Neural cell (in vitro differentiated cells): ENCODE data around the gene MOCOS. TPM values are rescaled to one million over a fixed set of nuclear protein-coding genes. Genes with fewer than 3 reads are reported as not detected.

Source experiments
- H2AFZ ChIP-seq: fragments of 200-600, 300-800 bp; sonication (generic), shearing (Covaris generic); 2 replicates; pipeline ENCODE4 v1.6.0; 2014; ENCODE audit warnings: low read depth, mild to moderate bottlenecking, antibody characterized with exemption, low read length, moderate library complexity
- H3F3A ChIP-seq: fragments of 200-600 bp; shearing (Covaris generic); 2 replicates; pipeline ENCODE4 v1.6.1; 2016; ENCODE audit warnings: mild to moderate bottlenecking, moderate library complexity, mixed read lengths, antibody characterized with exemption, low read length; ENCODE audit not compliant: insufficient read depth, poor library complexity, severe bottlenecking
- H3K27ac ChIP-seq: fragments of 200-600, 300-800 bp; sonication (generic), shearing (Covaris generic); 2 replicates; pipeline ENCODE4 v1.5.1; 2014; ENCODE audit warnings: mild to moderate bottlenecking, low read length, moderate library complexity
- H3K27me3 ChIP-seq: fragments of 300-800, 200-600 bp; sonication (generic), shearing (Covaris generic); 2 replicates; pipeline ENCODE4 v1.6.0; 2014; ENCODE audit warnings: mild to moderate bottlenecking, low read depth, low read length, moderate library complexity; ENCODE audit not compliant: insufficient read depth
- H3K36me3 ChIP-seq: fragments of 300-800, 200-600 bp; sonication (generic), shearing (Covaris generic); 2 replicates; pipeline ENCODE4 v1.5.1; 2014; ENCODE audit warnings: mild to moderate bottlenecking, antibody characterized with exemption, low read length, moderate library complexity; ENCODE audit not compliant: insufficient read depth
- H3K4me2 ChIP-seq: fragments of 300-800, 200-600 bp; sonication (generic), shearing (Covaris generic); 2 replicates; pipeline ENCODE4 v1.6.0; 2014; ENCODE audit warnings: mild to moderate bottlenecking, low read length
- H3K4me3 ChIP-seq: fragments of 300-800, 200-600 bp; sonication (generic), shearing (Covaris generic); 2 replicates; pipeline ENCODE4 v1.5.1; 2014; ENCODE audit warnings: mild to moderate bottlenecking, low read length, moderate library complexity
- H3K79me2 ChIP-seq: fragments of 200-600 bp; shearing (Covaris generic); replicated peaks from 2 replicates; pipeline ENCODE4 v1.6.0; 2014; ENCODE audit warnings: mild to moderate bottlenecking, low read length, moderate library complexity; ENCODE audit not compliant: insufficient read depth
- H3K9ac ChIP-seq: fragments of 300-800, 200-600 bp; sonication (generic), shearing (Covaris generic); 2 replicates; pipeline ENCODE4 v1.6.1; 2016; ENCODE audit warnings: mild to moderate bottlenecking, low read length, mixed read lengths
- H3K9me2 ChIP-seq: fragments of 200-600 bp; shearing (Covaris generic); 2 replicates; pipeline ENCODE4 v1.6.1; 2016; ENCODE audit warnings: mild to moderate bottlenecking, low read length, mixed read lengths; ENCODE audit not compliant: insufficient read depth
- H3K9me3 ChIP-seq: fragments of 200-600, 300-800 bp; sonication (generic), shearing (Covaris generic); 2 replicates; pipeline ENCODE4 v1.6.1; 2016; ENCODE audit warnings: mild to moderate bottlenecking, mixed run types, low read length, moderate library complexity, mixed read lengths
- H4K20me1 ChIP-seq: fragments of 200-600 bp; shearing (Covaris generic); 2 replicates; pipeline ENCODE4 v1.6.1; 2016; ENCODE audit warnings: mild to moderate bottlenecking, mixed run types; ENCODE audit not compliant: insufficient read depth
- EP300 ChIP-seq: fragments of 450-650 bp; conservative IDR thresholded peaks from 2 replicates; pipeline ENCODE4 v1.6.1; 2014; ENCODE audit warnings: antibody characterized with exemption, mild to moderate bottlenecking, moderate library complexity; ENCODE audit not compliant: poor library complexity, severe bottlenecking
- MXI1 ChIP-seq: fragments of 450-650 bp; conservative IDR thresholded peaks from 2 replicates; pipeline ENCODE4 v1.6.1; 2014; ENCODE audit warnings: antibody characterized with exemption, mild to moderate bottlenecking; ENCODE audit not compliant: poor library complexity, severe bottlenecking
- POLR2AphosphoS5 ChIP-seq: IDR thresholded peaks from 2 replicates; pipeline ENCODE4 v1.6.1; 2012
- RAD21 ChIP-seq: fragments of 450-650 bp; conservative IDR thresholded peaks from 2 replicates; pipeline ENCODE4 v1.6.1; 2014; ENCODE audit warnings: antibody characterized with exemption, mild to moderate bottlenecking, moderate library complexity
- REST ChIP-seq: IDR thresholded peaks from 2 replicates; pipeline ENCODE4 v1.6.1; 2012; ENCODE audit warnings: borderline replicate concordance
- SMC3 ChIP-seq: fragments of 450-650 bp; conservative IDR thresholded peaks from 2 replicates; pipeline ENCODE4 v1.6.1; 2014; ENCODE audit warnings: antibody characterized with exemption, mild to moderate bottlenecking, moderate library complexity; ENCODE audit not compliant: poor library complexity
- TAF1 ChIP-seq: IDR thresholded peaks from 2 replicates; pipeline ENCODE4 v1.6.1; 2012; ENCODE audit warnings: low read depth
- polyA plus RNA-seq: library from polyadenylated mRNA; depleted of rRNA; stranded (reverse); fragments of >200 nt; gene quantifications from 2 replicates; pipeline ENCODE4 v1.2.3, GENCODE V29; 2014

The MOCOS gene
- polyA plus RNA-seq, 1 donor from 2014 or later: not detected

- H3K36me3 ChIP-seq: no peaks in the 10 kb centered on the region
- H3K9me3 ChIP-seq: no peaks in the 10 kb centered on the region
- H4K20me1 ChIP-seq: no peaks in the 10 kb centered on the region
- no peak overlapping the region for H3K4me2 ChIP-seq
- H3K9me2 ChIP-seq: no peaks in the 10 kb centered on the region
- H3K79me2 ChIP-seq: peaks cover 37% of the 10 kb centered on the region
- no peaks in the 10 kb centered on the region for H3F3A ChIP-seq
- no peak overlapping the region for H3K27ac ChIP-seq
- no peak for TF ChIP-seq MXI1
- TF ChIP-seq REST: no peak
- TF ChIP-seq SMC3: no peak
- TF ChIP-seq TAF1: no peak
- no peak for TF ChIP-seq POLR2AphosphoS5
- TF ChIP-seq EP300: no peak
- TF ChIP-seq RAD21: no peak
- no peak overlapping the region for H3K9ac ChIP-seq
- H2AFZ ChIP-seq: no peak overlapping the region
- no peak overlapping the region for H3K4me3 ChIP-seq
- no peaks in the 10 kb centered on the region for H3K27me3 ChIP-seq
Observed at GRCh38 chr18:36308711-36309435, 121.6 kb downstream of the MOCOS start.

- H3K9me3 ChIP-seq: no peaks in the 10 kb centered on the region
- no peak overlapping the region for H2AFZ ChIP-seq
- H3K36me3 ChIP-seq: no peaks in the 10 kb centered on the region
- H3K79me2 ChIP-seq: peaks cover 29% of the 10 kb centered on the region
- TF ChIP-seq REST: no peak
- TF ChIP-seq EP300: peak; percentile 77
- TF ChIP-seq POLR2AphosphoS5: peak; percentile 76
- peak; percentile 26 for TF ChIP-seq MXI1
- no peaks in the 10 kb centered on the region for H4K20me1 ChIP-seq
- H3K4me3 ChIP-seq: no peak overlapping the region
- no peaks in the 10 kb centered on the region for H3F3A ChIP-seq
- H3K9me2 ChIP-seq: no peaks in the 10 kb centered on the region
- no peaks in the 10 kb centered on the region for H3K27me3 ChIP-seq
- no peak overlapping the region for H3K27ac ChIP-seq
- no peak overlapping the region for H3K9ac ChIP-seq
- no peak overlapping the region for H3K4me2 ChIP-seq
Observed at GRCh38 chr18:36309436-36310391, 122.4 kb downstream of the MOCOS start.
